ACC112 (cell line): Measurements from ENCODE around the gene CLEC18B.
"Not testable (repeated sequence)": the region's sequence is repeated elsewhere in the genome, so short reads cannot be mapped to it uniquely, and the experiment has no call there.

Experiments
- H2AFZ ChIP-seq: fragments of 200-600 bp; sonication (generic); one replicate; pipeline ENCODE4 v1.6.0; 2017; ENCODE audit warnings: antibody characterized with exemption, low read length; ENCODE audit not compliant: unreplicated experiment
- H3K27ac ChIP-seq: fragments of 200-600 bp; sonication (generic); 2 replicates; pipeline ENCODE4 v1.5.1; 2014; ENCODE audit warnings: low read depth, mild to moderate bottlenecking, antibody characterized with exemption, low read length, moderate library complexity
- H3K27me3 ChIP-seq: fragments of 200-600 bp; sonication (generic); 2 replicates; pipeline ENCODE4 v1.6.1; 2014; ENCODE audit warnings: mild to moderate bottlenecking, antibody characterized with exemption, low read length, moderate library complexity, mixed read lengths; ENCODE audit not compliant: insufficient read depth
- H3K36me3 ChIP-seq: fragments of 200-600 bp; sonication (generic); 2 replicates; pipeline ENCODE4 v1.6.1; 2016; ENCODE audit warnings: mild to moderate bottlenecking, antibody characterized with exemption, low read length, moderate library complexity, mixed read lengths; ENCODE audit not compliant: insufficient read depth
- H3K4me1 ChIP-seq: fragments of 200-600 bp; sonication (generic); one replicate; pipeline ENCODE4 v1.6.1; 2016; ENCODE audit warnings: low read length, mixed read lengths; ENCODE audit not compliant: insufficient read depth, unreplicated experiment, control insufficient read depth
- H3K4me3 ChIP-seq: fragments of 200-600 bp; sonication (generic); 2 replicates; pipeline ENCODE4 v1.5.1; 2014; ENCODE audit warnings: mild to moderate bottlenecking, low read depth, low read length
- H3K79me2 ChIP-seq: fragments of 200-600 bp; sonication (generic); one replicate; pipeline ENCODE4 v1.6.0; 2016; ENCODE audit warnings: low read length; ENCODE audit not compliant: control insufficient read depth, unreplicated experiment, insufficient read depth

Gene CLEC18B

GRCh38 chr16:74404148-74404933 lies 16.9 kb downstream of the CLEC18B start:
- H3K4me3 ChIP-seq, H3K27me3 ChIP-seq, H3K27ac ChIP-seq, H3K36me3 ChIP-seq, H3K79me2 ChIP-seq, H3K4me1 ChIP-seq, H2AFZ ChIP-seq: not testable (repeated sequence)

GRCh38 chr16:74400238-74400637 lies 21.0 kb downstream of the CLEC18B start:
- H3K4me3 ChIP-seq, H3K27ac ChIP-seq, H2AFZ ChIP-seq, H3K79me2 ChIP-seq, H3K4me1 ChIP-seq, H3K27me3 ChIP-seq, H3K36me3 ChIP-seq: not testable (repeated sequence)

- not testable (repeated sequence) for H3K79me2 ChIP-seq, H3K4me3 ChIP-seq, H3K27ac ChIP-seq, H2AFZ ChIP-seq, H3K36me3 ChIP-seq, H3K4me1 ChIP-seq, H3K27me3 ChIP-seq
Observed at GRCh38 chr16:74398212-74398895, 22.9 kb downstream of the CLEC18B start.

GRCh38 chr16:74396521-74397017 lies 24.7 kb downstream of the CLEC18B start:
- H3K36me3 ChIP-seq, H3K4me3 ChIP-seq, H3K27ac ChIP-seq, H2AFZ ChIP-seq, H3K27me3 ChIP-seq, H3K4me1 ChIP-seq, H3K79me2 ChIP-seq: not testable (repeated sequence)

GRCh38 chr16:74394604-74395003 lies 26.7 kb downstream of the CLEC18B start:
- H3K27me3 ChIP-seq, H3K79me2 ChIP-seq, H2AFZ ChIP-seq, H3K4me1 ChIP-seq, H3K27ac ChIP-seq, H3K4me3 ChIP-seq, H3K36me3 ChIP-seq: not testable (repeated sequence)

GRCh38 chr16:74394131-74394530 lies 27.1 kb downstream of the CLEC18B start:
- not testable (repeated sequence) for H3K4me3 ChIP-seq, H3K27ac ChIP-seq, H3K79me2 ChIP-seq, H3K27me3 ChIP-seq, H3K4me1 ChIP-seq, H2AFZ ChIP-seq, H3K36me3 ChIP-seq

GRCh38 chr16:74391454-74392050 lies 29.7 kb downstream of the CLEC18B start:
- H3K27me3 ChIP-seq, H3K36me3 ChIP-seq: not testable (repeated sequence)

GRCh38 chr16:74382339-74383034 lies 38.8 kb downstream of the CLEC18B start:
- not testable (repeated sequence) for H3K79me2 ChIP-seq, H3K4me3 ChIP-seq, H3K36me3 ChIP-seq, H3K27ac ChIP-seq, H3K4me1 ChIP-seq, H2AFZ ChIP-seq, H3K27me3 ChIP-seq

More at GRCh38 chr16:74391454-74392050, 29.7 kb downstream of the CLEC18B start:
- H3K27ac ChIP-seq, H2AFZ ChIP-seq, H3K79me2 ChIP-seq, H3K4me1 ChIP-seq, H3K4me3 ChIP-seq: not testable (repeated sequence)

GRCh38 chr16:74373847-74374184 lies 47.5 kb downstream of the CLEC18B start:
- not testable (repeated sequence) for H2AFZ ChIP-seq, H3K79me2 ChIP-seq, H3K27me3 ChIP-seq, H3K4me1 ChIP-seq, H3K4me3 ChIP-seq, H3K36me3 ChIP-seq, H3K27ac ChIP-seq

GRCh38 chr16:74372953-74373846 lies 48.1 kb downstream of the CLEC18B start:
- H2AFZ ChIP-seq = no peak overlapping the region
- no peaks in the 10 kb centered on the region for H3K79me2 ChIP-seq
- H3K36me3 ChIP-seq = no peaks in the 10 kb centered on the region
- no peaks in the 10 kb centered on the region for H3K27me3 ChIP-seq
- H3K27ac ChIP-seq = no peak overlapping the region
- no peaks in the 10 kb centered on the region for H3K4me1 ChIP-seq
- no peak overlapping the region for H3K4me3 ChIP-seq
